A673 (cell line): ENCODE results near the gene LINGO3. TPM values are rescaled to one million over a fixed set of nuclear protein-coding genes. Genes with fewer than 3 reads are reported as not detected.

Experiments used
- BruUV-seq: library from RNA; stranded (reverse); fragments of 400-500 nt; replicated peaks from 2 replicates; lab custom pipeline; 2021; lab: Mats Ljungman, UMichigan
- CTCF ChIA-PET: fragments of 300-600 bp; sonication (Branson Sonifier 250); formaldehyde crosslinking; loops from one replicate; lab custom pipeline; 2022; ENCODE audit warnings: antibody characterized with exemption; lab: Charles Lee
- POLR2A ChIA-PET: fragments of 300-600 bp; sonication (Branson Sonifier 250); formaldehyde crosslinking; loops from one replicate; lab custom pipeline; 2022; ENCODE audit warnings: antibody characterized with exemption; ENCODE audit not compliant: low non-redundant PET; lab: Charles Lee
- DNase-seq: peaks from one replicate; pipeline ENCODE4 v3.0.0-alpha.2; 2015; ENCODE audit warnings: low spot score
- H3K27ac ChIP-seq: fragments of 200-600 bp; sonication (generic); 2 replicates; pipeline ENCODE4 v1.5.1; 2016; ENCODE audit warnings: mixed run types, low read depth, mild to moderate bottlenecking, mixed read lengths, antibody characterized with exemption, low read length; ENCODE audit not compliant: poor library complexity, severe bottlenecking
- H3K27me3 ChIP-seq: fragments of 200-600 bp; sonication (generic); replicated peaks from 2 replicates; pipeline ENCODE4 v1.6.1; 2017; ENCODE audit warnings: mixed run types, low read depth, mild to moderate bottlenecking, mixed read lengths, antibody characterized with exemption, low read length; ENCODE audit not compliant: insufficient read depth, poor library complexity
- H3K36me3 ChIP-seq: fragments of 200-600 bp; sonication (generic); 2 replicates; pipeline ENCODE4 v1.6.1; 2016; ENCODE audit warnings: mixed run types, mild to moderate bottlenecking, mixed read lengths, antibody characterized with exemption, low read length; ENCODE audit not compliant: insufficient read depth, poor library complexity, severe bottlenecking
- H3K4me1 ChIP-seq: fragments of 200-600 bp; sonication (generic); 2 replicates; pipeline ENCODE4 v1.6.1; 2017; ENCODE audit warnings: mixed run types, mild to moderate bottlenecking, mixed read lengths, antibody characterized with exemption, low read length; ENCODE audit not compliant: insufficient read depth, poor library complexity, severe bottlenecking
- H3K4me3 ChIP-seq: fragments of 200-600 bp; sonication (generic); 2 replicates; pipeline ENCODE4 v1.5.1; 2016; ENCODE audit warnings: low read depth, mixed run types, mild to moderate bottlenecking, mixed read lengths, low read length; ENCODE audit not compliant: poor library complexity, severe bottlenecking
- H3K9me3 ChIP-seq: fragments of 200-600 bp; sonication (generic); 2 replicates; pipeline ENCODE4 v1.6.1; 2016; ENCODE audit warnings: mixed run types, low read depth, mild to moderate bottlenecking, mixed read lengths, antibody characterized with exemption, low read length; ENCODE audit not compliant: poor library complexity, severe bottlenecking
- CTCF ChIP-seq: fragments of 300-800, 200-600 bp; sonication (generic); conservative IDR thresholded peaks from 2 replicates; pipeline ENCODE4 v1.5.1; 2017; ENCODE audit warnings: low read depth, mild to moderate bottlenecking, antibody characterized with exemption, low read length, moderate library complexity, mixed read lengths
- EZH2 ChIP-seq: fragments of 200-600 bp; sonication (generic); IDR thresholded peaks from 2 replicates; pipeline ENCODE4 v1.6.1; 2017; ENCODE audit warnings: borderline replicate concordance, low read depth, mild to moderate bottlenecking, mixed read lengths, antibody characterized with exemption, low read length; ENCODE audit not compliant: poor library complexity, severe bottlenecking
- intact Hi-C: fragments of 100-400 bp; cut with micrococcal nuclease; formaldehyde crosslinking; loops from one replicate; pipeline ENCODE4 v1.10.0; 2022; ENCODE audit not compliant: unreplicated experiment
- total RNA-seq: library from RNA; stranded (reverse); gene quantifications from 2 replicates; pipeline ENCODE4 v1.2.3, GENCODE V29; 2021

LINGO3 gene
- total RNA-seq, 1 experiment from 2014 or later: not detected

- H3K9me3 ChIP-seq: no peaks in the 10 kb centered on the region
- no peak overlapping the region for H3K27ac ChIP-seq
- no peak overlapping the region for H3K4me3 ChIP-seq
- intact Hi-C loops: no loop called here
- POLR2A ChIA-PET: no interaction called here
- H3K27me3 ChIP-seq: no peaks in the 10 kb centered on the region
- TF ChIP-seq EZH2: no peak
- no peak for TF ChIP-seq CTCF
- no peaks in the 10 kb centered on the region for H3K36me3 ChIP-seq
- DNase-seq: no peak
- no TSS peak for BruUV-seq
- no peaks in the 10 kb centered on the region for H3K4me1 ChIP-seq
- CTCF ChIA-PET: no interaction called here
Measured at GRCh38 chr19:2317300-2317699, 9.3 kb upstream of the LINGO3 start.

- no peak for TF ChIP-seq EZH2
- TF ChIP-seq CTCF: 0 out of 2 replicates have a peak, but pooled peaks have one; percentile 20
- ChIA-PET CTCF (no interaction called here), POLR2A (no interaction called here)
- H3K27me3 ChIP-seq: no peaks in the 10 kb centered on the region
- no peaks in the 10 kb centered on the region for H3K9me3 ChIP-seq
- no peak for DNase-seq
- no peaks in the 10 kb centered on the region for H3K36me3 ChIP-seq
- no TSS peak for BruUV-seq
- H3K4me3 ChIP-seq: no peak overlapping the region
- H3K4me1 ChIP-seq: no peaks in the 10 kb centered on the region
- no peak overlapping the region for H3K27ac ChIP-seq
- intact Hi-C loops: no loop called here
Measured at GRCh38 chr19:2315818-2316353, 7.9 kb upstream of the LINGO3 start.

GRCh38 chr19:2315121-2315817 is 7.3 kb upstream of the LINGO3 start:
- CTCF ChIA-PET: no interaction called here
- Histone ChIP-seq H3K9me3 (no peaks in the 10 kb centered on the region), H3K36me3 (no peaks in the 10 kb centered on the region), H3K27me3 (no peaks in the 10 kb centered on the region), H3K27ac (no peak overlapping the region), H3K4me3 (no peak overlapping the region), H3K4me1 (no peaks in the 10 kb centered on the region)
- no peak for TF ChIP-seq EZH2
- no peak for TF ChIP-seq CTCF
- intact Hi-C loops: no loop called here
- no peak for DNase-seq
- BruUV-seq: no TSS peak
- POLR2A ChIA-PET: no interaction called here
